Measurements from ENCODE around the gene MICU1. TPM values are rescaled to one million over a fixed set of nuclear protein-coding genes. Genes with fewer than 3 reads are reported as not detected.
"Not testable (repeated sequence)": the region's sequence is repeated elsewhere in the genome, so short reads cannot be mapped to it uniquely, and the experiment has no call there.

MICU1 gene
- total and polyA plus RNA-seq, 2 experiments from 2014 or later = 27.5 to 52.3 TPM

GRCh38 chr10:72385724-72386123, 240.2 kb downstream of the MICU1 start (continued):
- TF ChIP-seq REST (IDR thresholded peaks at IDR 0.05; ENCODE audit: unreplicated experiment) (no peak), ETS1 (IDR thresholded peaks at IDR 0.05) (no peak)

GRCh38 chr10:72384982-72385381, 240.9 kb downstream of the MICU1 start:
- not testable (repeated sequence) for H3K36me3 Mint-ChIP-seq (ENCODE audit: low read depth); H3K9me3 Mint-ChIP-seq; H3K79me2 ChIP-seq (replicated peaks; ENCODE audit: insufficient read depth); H3F3A ChIP-seq (replicated peaks; ENCODE audit: low read depth); H2AFZ ChIP-seq; H4K20me1 ChIP-seq (replicated peaks; ENCODE audit: insufficient read depth); H3K4me3 ChIP-seq; H3K4me3 Mint-ChIP-seq; DNase-seq (ENCODE audit: low spot score); H3K36me3 ChIP-seq (ENCODE audit: insufficient read depth); H3K4me2 ChIP-seq; H3K27me3 ChIP-seq (ENCODE audit: insufficient read depth); H3K27me3 Mint-ChIP-seq (ENCODE audit: insufficient read depth, low read depth, poor library complexity); H3K27ac ChIP-seq (ENCODE audit: low read depth); H3K9me2 ChIP-seq (ENCODE audit: insufficient read depth)
- H3K4me1 ChIP-seq (ENCODE audit: insufficient read depth) = peaks cover 11% of the 10 kb centered on the region
- Mint-ChIP-seq H3K27ac (peak overlapping the region; percentile 70), H3K4me1 (peaks cover 35% of the 10 kb centered on the region)
- ATAC-seq = peak; percentile 45

- no peaks in the 10 kb centered on the region for H3F3A ChIP-seq (replicated peaks; ENCODE audit: low read depth)
- H3K9me3 Mint-ChIP-seq = no peaks in the 10 kb centered on the region
- H3K36me3 Mint-ChIP-seq (ENCODE audit: low read depth) = no peaks in the 10 kb centered on the region
- no peaks in the 10 kb centered on the region for H3K27me3 ChIP-seq (ENCODE audit: insufficient read depth)
- H3K4me2 ChIP-seq = no peak overlapping the region
- no peaks in the 10 kb centered on the region for H3K36me3 ChIP-seq (ENCODE audit: insufficient read depth)
- peaks cover 35% of the 10 kb centered on the region for H3K4me1 Mint-ChIP-seq
- no peaks in the 10 kb centered on the region for H3K9me2 ChIP-seq (ENCODE audit: insufficient read depth)
- H3K79me2 ChIP-seq (replicated peaks; ENCODE audit: insufficient read depth) = no peaks in the 10 kb centered on the region
- no peak overlapping the region for H3K4me3 Mint-ChIP-seq
- DNase-seq (ENCODE audit: low spot score) = no peak
- H3K27me3 Mint-ChIP-seq (ENCODE audit: insufficient read depth, low read depth, poor library complexity) = peaks cover 4% of the 10 kb centered on the region
- no peak overlapping the region for H3K27ac Mint-ChIP-seq
- no peak overlapping the region for H3K27ac ChIP-seq (ENCODE audit: low read depth)
- no peak overlapping the region for H2AFZ ChIP-seq
- TF ChIP-seq STAT1 (IDR thresholded peaks at IDR 0.05; ENCODE audit: unreplicated experiment) (no peak), JUNB (IDR thresholded peaks at IDR 0.05; ENCODE audit: unreplicated experiment) (no peak), REST (IDR thresholded peaks at IDR 0.05; ENCODE audit: unreplicated experiment) (no peak)
- H3K4me1 ChIP-seq (ENCODE audit: insufficient read depth) = peaks cover 19% of the 10 kb centered on the region
- no peak for ATAC-seq
- H4K20me1 ChIP-seq (replicated peaks; ENCODE audit: insufficient read depth) = no peaks in the 10 kb centered on the region
- no peak overlapping the region for H3K4me3 ChIP-seq
These were observed 246.1 kb downstream of the MICU1 start for GRCh38 chr10:72379776-72380175.

Measured in GM23338 (cell line).